ENCODE data around the gene SUDS3. TPM values are rescaled to one million over a fixed set of nuclear protein-coding genes. Genes with fewer than 3 reads are reported as not detected.

Gene SUDS3
- total RNA-seq, 1 experiment from 2014 or later, result 50.5 TPM

DNA sequence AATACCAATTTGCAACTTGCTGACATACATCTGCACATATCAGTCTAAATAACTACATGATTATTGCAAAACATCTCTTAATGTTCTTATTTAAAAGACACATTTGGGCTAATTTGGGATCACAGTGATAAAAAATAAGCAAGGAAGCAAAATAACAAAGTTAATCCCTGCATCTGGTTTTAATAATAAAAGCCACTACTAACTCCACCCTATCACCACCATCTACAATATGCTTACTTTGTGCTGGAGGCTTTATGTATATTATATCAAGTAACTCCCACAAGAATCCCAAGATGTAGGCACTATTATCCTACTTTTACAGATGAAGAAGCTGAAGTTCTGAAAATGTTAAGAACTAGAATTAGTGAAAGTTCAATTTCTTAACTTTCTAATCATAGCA lies 49.4 kb upstream of the SUDS3 start:
- Histone ChIP-seq H4K8ac (replicated peaks; ENCODE audit: insufficient read length, low read depth, low read length) (no peak overlapping the region), H3K4me1 (ENCODE audit: insufficient read depth, low read length) (no peaks in the 10 kb centered on the region), H3K4me2 (ENCODE audit: insufficient read depth, insufficient read length, low read length) (no peak overlapping the region), H2BK15ac (ENCODE audit: low read depth, low read length) (no peak overlapping the region), H3K14ac (ENCODE audit: insufficient read depth, low read length) (no peak overlapping the region), H3K18ac (ENCODE audit: insufficient read length, low read depth, low read length) (no peak overlapping the region), H3K23me2 (ENCODE audit: insufficient read length, low read depth, low read length, poor library complexity, severe bottlenecking) (no peaks in the 10 kb centered on the region), H2BK5ac (ENCODE audit: insufficient read length, low read length) (no peak overlapping the region), H3K23ac (ENCODE audit: insufficient read length, low read depth, low read length) (no peak overlapping the region), H2BK120ac (ENCODE audit: low read depth, low read length, poor library complexity, severe bottlenecking) (no peak overlapping the region), H2AK5ac (ENCODE audit: insufficient read length, low read length) (no peak overlapping the region), H3K27ac (ENCODE audit: insufficient read length, low read depth, low read length) (no peak overlapping the region), H4K91ac (ENCODE audit: insufficient read length, low read depth, low read length) (no peak overlapping the region), H2BK20ac (ENCODE audit: low read depth, low read length, poor library complexity, severe bottlenecking) (no peak overlapping the region), H2BK12ac (ENCODE audit: insufficient read length, low read depth, low read length) (no peak overlapping the region), H3K9ac (ENCODE audit: extremely low read depth, insufficient read length, low read length) (no peak overlapping the region), H4K5ac (ENCODE audit: insufficient read length, low read depth, low read length) (no peak overlapping the region), H3T11ph (ENCODE audit: low read length) (no peak overlapping the region), H2AFZ (ENCODE audit: low read length) (no peak overlapping the region), H3K79me1 (ENCODE audit: insufficient read depth, low read depth, low read length, poor library complexity, severe bottlenecking) (no peaks in the 10 kb centered on the region), H3K9me3 (ENCODE audit: control insufficient read depth, low read depth, low read length) (no peaks in the 10 kb centered on the region), H4K20me1 (ENCODE audit: control insufficient read depth, insufficient read depth, insufficient read length) (no peaks in the 10 kb centered on the region), H3K56ac (ENCODE audit: insufficient read length, low read depth, low read length) (no peak overlapping the region), H3K27me3 (ENCODE audit: insufficient read depth, low read length) (no peaks in the 10 kb centered on the region), H3K79me2 (ENCODE audit: insufficient read depth, low read length) (no peaks in the 10 kb centered on the region), H3K4ac (ENCODE audit: low read depth, low read length) (no peak overlapping the region)
- Mint-ChIP-seq H3K4me3 (no peak overlapping the region), H3K27me3 (ENCODE audit: low read depth) (no peaks in the 10 kb centered on the region), H3K4me1 (peaks cover 4 to 5% of the 10 kb centered on the region in 2 experiments; a peak in 2 of 4 replicates), H3K27ac (no peak overlapping the region), H3K9me3 (no peaks in the 10 kb centered on the region), H3K36me3 (ENCODE audit: insufficient read depth in 1 of 3, low read depth in 3 of 3) (no peaks in the 10 kb centered on the region)
- DNase-seq, result no peak
- TF ChIP-seq, protein P1, sequence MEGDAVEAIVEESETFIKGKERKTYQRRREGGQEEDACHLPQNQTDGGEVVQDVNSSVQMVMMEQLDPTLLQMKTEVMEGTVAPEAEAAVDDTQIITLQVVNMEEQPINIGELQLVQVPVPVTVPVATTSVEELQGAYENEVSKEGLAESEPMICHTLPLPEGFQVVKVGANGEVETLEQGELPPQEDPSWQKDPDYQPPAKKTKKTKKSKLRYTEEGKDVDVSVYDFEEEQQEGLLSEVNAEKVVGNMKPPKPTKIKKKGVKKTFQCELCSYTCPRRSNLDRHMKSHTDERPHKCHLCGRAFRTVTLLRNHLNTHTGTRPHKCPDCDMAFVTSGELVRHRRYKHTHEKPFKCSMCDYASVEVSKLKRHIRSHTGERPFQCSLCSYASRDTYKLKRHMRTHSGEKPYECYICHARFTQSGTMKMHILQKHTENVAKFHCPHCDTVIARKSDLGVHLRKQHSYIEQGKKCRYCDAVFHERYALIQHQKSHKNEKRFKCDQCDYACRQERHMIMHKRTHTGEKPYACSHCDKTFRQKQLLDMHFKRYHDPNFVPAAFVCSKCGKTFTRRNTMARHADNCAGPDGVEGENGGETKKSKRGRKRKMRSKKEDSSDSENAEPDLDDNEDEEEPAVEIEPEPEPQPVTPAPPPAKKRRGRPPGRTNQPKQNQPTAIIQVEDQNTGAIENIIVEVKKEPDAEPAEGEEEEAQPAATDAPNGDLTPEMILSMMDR (conservative IDR thresholded peaks at IDR 0.05), result no peak
